HK-2 (cell line): ENCODE data around the gene DIP2C.
"Not testable (repeated sequence)": the region's sequence is repeated elsewhere in the genome, so short reads cannot be mapped to it uniquely, and the experiment has no call there.

Experiments
- DNase-seq: peaks from one replicate; pipeline ENCODE4 v3.0.0-alpha.2; 2018; ENCODE audit not compliant: unreplicated experiment

Gene DIP2C

GRCh38 chr10:326894-327635, 362.4 kb downstream of the DIP2C start:
- DNase-seq, result no peak

- DNase-seq, result no peak
These were observed 363.1 kb downstream of the DIP2C start for GRCh38 chr10:326350-326749.

- no peak for DNase-seq
These were observed 364.2 kb downstream of the DIP2C start for GRCh38 chr10:325282-325681.

- DNase-seq, result no peak
These were observed 364.9 kb downstream of the DIP2C start for GRCh38 chr10:324593-324992.

GRCh38 chr10:323651-324293, 365.7 kb downstream of the DIP2C start:
- peak; percentile 73 for DNase-seq

- DNase-seq, result not testable (repeated sequence)
These were observed 366.4 kb downstream of the DIP2C start for GRCh38 chr10:323046-323445.

- no peak for DNase-seq
These were observed 368.7 kb downstream of the DIP2C start for GRCh38 chr10:320771-321170.

GRCh38 chr10:317926-318325, 371.5 kb downstream of the DIP2C start:
- no peak for DNase-seq

GRCh38 chr10:317271-317769, 372.1 kb downstream of the DIP2C start:
- no peak for DNase-seq

- DNase-seq, result no peak
These were observed 373.1 kb downstream of the DIP2C start for GRCh38 chr10:316390-316789.

GRCh38 chr10:314871-315270, 374.6 kb downstream of the DIP2C start:
- DNase-seq, result no peak

- DNase-seq, result no peak
These were observed 375.1 kb downstream of the DIP2C start for GRCh38 chr10:314381-314780.

GRCh38 chr10:311901-312665, 377.4 kb downstream of the DIP2C start:
- DNase-seq, result no peak

- DNase-seq, result no peak
These were observed 378.4 kb downstream of the DIP2C start for GRCh38 chr10:310976-311639.

GRCh38 chr10:310371-310770, 379.1 kb downstream of the DIP2C start:
- no peak for DNase-seq

GRCh38 chr10:308572-309085, 380.8 kb downstream of the DIP2C start:
- no peak for DNase-seq

- DNase-seq, result no peak
These were observed 381.4 kb downstream of the DIP2C start for GRCh38 chr10:308101-308500.

GRCh38 chr10:307659-308058, 381.8 kb downstream of the DIP2C start:
- DNase-seq, result no peak

GRCh38 chr10:306675-307185, 382.7 kb downstream of the DIP2C start:
- DNase-seq, result no peak

GRCh38 chr10:306007-306674, 383.3 kb downstream of the DIP2C start:
- no peak for DNase-seq

GRCh38 chr10:305034-305433, 384.4 kb downstream of the DIP2C start:
- DNase-seq, result no peak
